HepG2 (cell line): ENCODE data around the gene TEX48. TPM values are rescaled to one million over a fixed set of nuclear protein-coding genes. Genes with fewer than 3 reads are reported as not detected.

ENCODE experiments used
- CBFB ChIP-seq: sonication (generic); formaldehyde crosslinking; IDR thresholded peaks from 2 replicates; pipeline ENCODE4 v1.4.0; 2020; ENCODE audit warnings: missing genetic modification reagents
- CENPBD1 ChIP-seq: sonication (generic); formaldehyde crosslinking; IDR thresholded peaks from 2 replicates; pipeline ENCODE4 v1.8.0; 2022; ENCODE audit warnings: missing genetic modification reagents, low read depth, mild to moderate bottlenecking, borderline replicate concordance
- CSRNP1 ChIP-seq: sonication (generic); formaldehyde crosslinking; IDR thresholded peaks from 2 replicates; pipeline ENCODE4 v1.8.1; 2023; ENCODE audit warnings: mild to moderate bottlenecking, missing genetic modification reagents
- GATA4 ChIP-seq: sonication (generic); IDR thresholded peaks from 2 replicates; pipeline ENCODE4 v1.6.1; 2016; ENCODE audit warnings: antibody characterized with exemption, low read depth, borderline replicate concordance
- HCFC1 ChIP-seq: fragments of 150-350 bp; IDR thresholded peaks from 2 replicates; pipeline ENCODE4 v1.6.1; 2014; ENCODE audit warnings: low read depth, low read length
- KLF15 ChIP-seq: sonication (generic); formaldehyde crosslinking; IDR thresholded peaks from 2 replicates; pipeline ENCODE4 v1.8.1; 2023; ENCODE audit warnings: borderline replicate concordance, mild to moderate bottlenecking, inconsistent platforms, missing genetic modification reagents, mixed read lengths
- MXD4 ChIP-seq: IDR thresholded peaks from 2 replicates; pipeline ENCODE4 v1.6.1; 2016; ENCODE audit warnings: mild to moderate bottlenecking, missing biosample characterization, missing genetic modification reagents
- RFX1 ChIP-seq: fragments of 450-650 bp; IDR thresholded peaks from 2 replicates; pipeline ENCODE4 v1.6.1; 2017
- SALL2 ChIP-seq: sonication (generic); formaldehyde crosslinking; IDR thresholded peaks from 2 replicates; pipeline ENCODE4 v1.8.1; 2023; ENCODE audit warnings: mild to moderate bottlenecking, missing genetic modification reagents, inconsistent platforms
- SAP130 ChIP-seq: IDR thresholded peaks from 2 replicates; pipeline ENCODE4 v1.6.1; 2016; ENCODE audit warnings: low read depth
- WIZ ChIP-seq: sonication (generic); formaldehyde crosslinking; IDR thresholded peaks from 2 replicates; pipeline ENCODE4 v1.5.1; 2020; ENCODE audit warnings: mild to moderate bottlenecking, missing genetic modification reagents
- ZBTB25 ChIP-seq: IDR thresholded peaks from 2 replicates; pipeline ENCODE4 v1.6.1; 2018; ENCODE audit warnings: missing genetic modification reagents
- ZNF281 ChIP-seq: sonication (generic); formaldehyde crosslinking; IDR thresholded peaks from 2 replicates; pipeline ENCODE4 v1.4.0; 2020; ENCODE audit warnings: missing genetic modification reagents, borderline replicate concordance
- ZNF292 ChIP-seq: sonication (generic); formaldehyde crosslinking; IDR thresholded peaks from 2 replicates; pipeline ENCODE4 v1.8.1; 2022; ENCODE audit warnings: mild to moderate bottlenecking, low read depth, missing genetic modification reagents, borderline replicate concordance
- ZNF530 ChIP-seq: sonication (generic); formaldehyde crosslinking; IDR thresholded peaks from 2 replicates; pipeline ENCODE4 v1.5.0; 2020; ENCODE audit warnings: low read depth, mild to moderate bottlenecking, missing genetic modification reagents
- ZNF549 ChIP-seq: sonication (generic); formaldehyde crosslinking; IDR thresholded peaks from 2 replicates; pipeline ENCODE4 v1.5.0; 2020; ENCODE audit warnings: missing genetic modification reagents
- ZNF614 ChIP-seq: IDR thresholded peaks from 2 replicates; pipeline ENCODE4 v1.6.1; 2018; ENCODE audit warnings: missing biosample characterization, missing genetic modification reagents, inconsistent platforms, borderline replicate concordance
- ZNF782 ChIP-seq: sonication (generic); formaldehyde crosslinking; IDR thresholded peaks from 2 replicates; pipeline ENCODE4 v1.4.0; 2020; ENCODE audit warnings: missing genetic modification reagents, mild to moderate bottlenecking, borderline replicate concordance
- ZNF800 ChIP-seq: sonication (generic); formaldehyde crosslinking; IDR thresholded peaks from 2 replicates; pipeline ENCODE4 v1.4.0; 2020; ENCODE audit warnings: missing genetic modification reagents
- ZNF839 ChIP-seq: sonication (generic); formaldehyde crosslinking; IDR thresholded peaks from 2 replicates; pipeline ENCODE4 v1.4.0; 2020; ENCODE audit warnings: missing genetic modification reagents, mild to moderate bottlenecking, borderline replicate concordance
- ZNF879 ChIP-seq: sonication (generic); formaldehyde crosslinking; IDR thresholded peaks from 2 replicates; pipeline ENCODE4 v1.8.1; 2023; ENCODE audit warnings: missing genetic modification reagents
- ZNF891 ChIP-seq: sonication (generic); formaldehyde crosslinking; IDR thresholded peaks from 2 replicates; pipeline ENCODE4 v1.5.0; 2020; ENCODE audit warnings: mild to moderate bottlenecking, missing genetic modification reagents
- polyA plus RNA-seq, 8 experiments: library from polyadenylated mRNA; depleted of rRNA in 3 of 8; stranded (reverse) in 7 of 8; unstranded in 1 of 8; fragments of >200 nt; fragmentation: Illumina TruSeq in 4 of 8; extraction: Trizol in 4 of 8; gene quantifications; 2 replicates each; pipeline versions ENCODE4 v1.2.1 to v1.2.3, GENCODE V29; 2011 to 2016; ENCODE audit warnings: low read depth in 4 of 8, missing spikeins in 1 of 8, mixed read lengths in 1 of 8; ENCODE audit not compliant: insufficient read depth in 1 of 8
- total RNA-seq, 5 experiments: library from RNA; depleted of rRNA; stranded (reverse); fragments of >200 nt; fragmentation: Illumina TruSeq; extraction: Trizol; gene quantifications; 2 replicates each; pipeline ENCODE4 v1.2.3, GENCODE V29; 2016; ENCODE audit warnings: low read depth in 1 of 5

Gene TEX48
- total and polyA plus RNA-seq, 2 of the 13 experiments (the other 11 are each of a cell fraction or from before 2014, with no cell fraction given), result not detected

GRCh38 chr9:114721491-114722079, 39.6 kb upstream of the TEX48 start (continued):
- peak; percentile 20; the same call in 1 of the 2 replicates for TF ChIP-seq WIZ (CRISPR knock-in tag)
- TF ChIP-seq ZNF782 (CRISPR knock-in tag), result peak; percentile 87; the same call in 1 of the 2 replicates
- peak; percentile 74 for TF ChIP-seq MXD4 (CRISPR knock-in tag)
- no peak for TF ChIP-seq ZNF530 (CRISPR knock-in tag)
- TF ChIP-seq GATA4, result peak; percentile 41; the same call in 1 of the 2 replicates
- TF ChIP-seq ZBTB25 (CRISPR knock-in tag), result peak; percentile 59
- peak; percentile 83 for TF ChIP-seq SALL2 (CRISPR knock-in tag)
- TF ChIP-seq ZNF839 (CRISPR knock-in tag), result no peak; the same call in 1 of the 2 replicates
- TF ChIP-seq CSRNP1 (CRISPR knock-in tag), result peak; percentile 64; the same call in 1 of the 2 replicates
- no peak for TF ChIP-seq CENPBD1
- peak; percentile 85; the same call in 1 of the 2 replicates for TF ChIP-seq ZNF281
- TF ChIP-seq SAP130 (CRISPR knock-in tag), result peak; percentile 95
- 0 out of 2 replicates have a peak, but pooled peaks have one; percentile 62 for TF ChIP-seq ZNF891 (CRISPR knock-in tag)
- peak; percentile 87 for TF ChIP-seq CBFB
- TF ChIP-seq RFX1, result no peak
- TF ChIP-seq ZNF800 (CRISPR knock-in tag), result peak; percentile 92
- no peak; the same call in 1 of the 2 replicates for TF ChIP-seq HCFC1
- TF ChIP-seq ZNF549 (CRISPR knock-in tag), result no peak
- peak; percentile 99; the same call in 1 of the 2 replicates for TF ChIP-seq ZNF292 (CRISPR knock-in tag)
- peak; percentile 41; the same call in 1 of the 2 replicates for TF ChIP-seq KLF15
- peak; percentile 95 for TF ChIP-seq ZNF614 (CRISPR knock-in tag)
- peak; percentile 42; the same call in 1 of the 2 replicates for TF ChIP-seq ZNF879
